Measurements from ENCODE around the gene PPM1J.
"Not testable (repeated sequence)": the region's sequence is repeated elsewhere in the genome, so short reads cannot be mapped to it uniquely, and the experiment has no call there.

PPM1J gene

GRCh38 chr1:112715264-112716053 is at the start of gene PPM1J:
Gene PPM1J, minus strand, starts transcription at chr1:112715332. Its CDS starts 31 bp downstream, at chr1:112715301.
- peak; percentile 95 for DNase-seq (ENCODE audit: low read depth)

GRCh38 chr1:112762541-112763500 is 47.7 kb upstream of the PPM1J start:
- DNase-seq (ENCODE audit: low read depth): no peak

- no peak for DNase-seq (ENCODE audit: low read depth)
Observed at GRCh38 chr1:112761714-112762480, 46.8 kb upstream of the PPM1J start.

GRCh38 chr1:112759228-112759627 is 44.1 kb upstream of the PPM1J start:
- no peak for DNase-seq (ENCODE audit: low read depth)

- no peak for DNase-seq (ENCODE audit: low read depth)
Observed at GRCh38 chr1:112754116-112754628, 39.0 kb upstream of the PPM1J start.

- no peak for DNase-seq (ENCODE audit: low read depth)
Observed at GRCh38 chr1:112748396-112748795, 33.3 kb upstream of the PPM1J start.

GRCh38 chr1:112744009-112744578 is 29.0 kb upstream of the PPM1J start:
- peak; percentile 67 for DNase-seq (ENCODE audit: low read depth)

- peak; percentile 59 for DNase-seq (ENCODE audit: low read depth)
Observed at GRCh38 chr1:112743174-112744008, 28.3 kb upstream of the PPM1J start.

GRCh38 chr1:112737573-112737972 is 22.4 kb upstream of the PPM1J start:
- no peak for DNase-seq (ENCODE audit: low read depth)

GRCh38 chr1:112735752-112736151 is 20.6 kb upstream of the PPM1J start:
- DNase-seq (ENCODE audit: low read depth): peak; percentile 98

- DNase-seq (ENCODE audit: low read depth): peak; percentile 43
Observed at GRCh38 chr1:112731451-112731850, 16.3 kb upstream of the PPM1J start.

- no peak for DNase-seq (ENCODE audit: low read depth)
Observed at GRCh38 chr1:112729909-112730308, 14.8 kb upstream of the PPM1J start.

- DNase-seq (ENCODE audit: low read depth): not testable (repeated sequence)
Observed at GRCh38 chr1:112729011-112729410, 13.9 kb upstream of the PPM1J start.

GRCh38 chr1:112728306-112728971 is 13.3 kb upstream of the PPM1J start:
- DNase-seq (ENCODE audit: low read depth): not testable (repeated sequence)

GRCh38 chr1:112727716-112728115 is 12.6 kb upstream of the PPM1J start:
- DNase-seq (ENCODE audit: low read depth): peak; percentile 85

GRCh38 chr1:112724240-112724639 is 9.1 kb upstream of the PPM1J start:
- not testable (repeated sequence) for DNase-seq (ENCODE audit: low read depth)

GRCh38 chr1:112723511-112723839 is 8.3 kb upstream of the PPM1J start:
- no peak for DNase-seq (ENCODE audit: low read depth)

GRCh38 chr1:112722601-112723510 is 7.7 kb upstream of the PPM1J start:
- peak; percentile 72 for DNase-seq (ENCODE audit: low read depth)

GRCh38 chr1:112721966-112722524 is 6.9 kb upstream of the PPM1J start:
- no peak for DNase-seq (ENCODE audit: low read depth)
